Measurements from ENCODE around the gene ATP1B3.

GRCh38 chr3:141959589-141960554 lies 83.4 kb downstream of the ATP1B3 start:
- TF ChIP-seq POLR2AphosphoS5 (IDR thresholded peaks at IDR 0.05) = no peak
- no peak for TF ChIP-seq CTCF (IDR thresholded peaks at IDR 0.05)
